ENCODE results near the gene ENOSF1. TPM values are rescaled to one million over a fixed set of nuclear protein-coding genes. Genes with fewer than 3 reads are reported as not detected.

Gene ENOSF1
- total and polyA plus RNA-seq, 10 of the 15 experiments (the other 5 are each of a cell fraction or from before 2014, with no cell fraction given) = 12.5 to 43.3 (median 29.5) TPM

GRCh38 chr18:658001-658946 is 54.2 kb downstream of the ENOSF1 start:
- H3K27ac ChIP-seq (ENCODE audit: control insufficient read depth, insufficient read depth) = peak overlapping the region; percentile 86
- H3K4me1 ChIP-seq (ENCODE audit: control insufficient read depth, insufficient read depth, low read length) = peaks cover 7% of the 10 kb centered on the region
- TF ChIP-seq SRF (IDR thresholded peaks at IDR 0.05; ENCODE audit: low read depth in 2 of 2, low read length in 2 of 2) = no peak
- TF ChIP-seq KLF5 (IDR thresholded peaks at IDR 0.05; ENCODE audit: partially characterized antibody) = peak; percentile 97
- peak; percentile 74; the same call in 1 of the 2 replicates for TF ChIP-seq TCF3 (IDR thresholded peaks at IDR 0.05; ENCODE audit: borderline replicate concordance, insufficient read depth, low read depth, low read length)
- peak; percentile 67 for TF ChIP-seq PBX3 (IDR thresholded peaks at IDR 0.05; ENCODE audit: insufficient replicate concordance, low read depth, low read length)
- TF ChIP-seq PRDM15 (CRISPR knock-in tag; IDR thresholded peaks at IDR 0.05) = no peak
- TF ChIP-seq CBX5 (IDR thresholded peaks at IDR 0.05; ENCODE audit: low read depth) = no peak
- TF ChIP-seq CREB1 (IDR thresholded peaks at IDR 0.05; ENCODE audit: low read depth) = peak; percentile 70
- no peak for TF ChIP-seq EZH2 (IDR thresholded peaks at IDR 0.05; ENCODE audit: borderline replicate concordance, control insufficient read depth, low read depth, low read length)
- peak; percentile 47; the same call in 1 of the 2 replicates for TF ChIP-seq BCL11A (IDR thresholded peaks at IDR 0.05; ENCODE audit: low read depth, low read length)
- TF ChIP-seq POU2F2 (IDR thresholded peaks at IDR 0.05; ENCODE audit: borderline replicate concordance, low read depth, low read length) = peak; percentile 35; the same call in 1 of the 3 replicates
- no peak for TF ChIP-seq HDAC6 (IDR thresholded peaks at IDR 0.05; ENCODE audit: unreplicated experiment)
- peak; percentile 85; the same call in 1 of the 2 replicates for TF ChIP-seq ASH2L (IDR thresholded peaks at IDR 0.05; ENCODE audit: borderline replicate concordance, low read depth)
- no peak for TF ChIP-seq NFYA (IDR thresholded peaks at IDR 0.05; ENCODE audit: borderline replicate concordance, low read depth, low read length)
- peak; percentile 62; the same call in 1 of the 2 replicates for TF ChIP-seq PML (IDR thresholded peaks at IDR 0.05; ENCODE audit: low read length)
- TF ChIP-seq ZNF24 (IDR thresholded peaks at IDR 0.05) = no peak
- 0 out of 2 replicates have a peak, but pooled peaks have one; percentile 67 for TF ChIP-seq RCOR1 (conservative IDR thresholded peaks at IDR 0.05; ENCODE audit: low read depth, low read length)

More at GRCh38 chr18:658001-658946, 54.2 kb downstream of the ENOSF1 start:
- in situ Hi-C loops (cut with MboI) (loop anchor here (5.0 kb wide), 1 partner anchor 154 kb away; the partner anchor contains the start of gene YES1), intact Hi-C loops (cut with micrococcal nuclease; ENCODE audit: unreplicated experiment) (loop anchor here (5.0 kb wide), 1 partner anchor 154 kb away; the partner anchor contains the start of gene YES1)
- TSS peak; percentile 74 for BruUV-seq (replicated peaks)
- FAIRE-seq (no peak), ATAC-seq (peak; percentile 82), DNase-seq (ENCODE audit: low read depth, low spot score) (peak; percentile 57)
- POLR2A ChIA-PET = interaction anchor here (0.6 to 1.4 kb wide), 5 partner anchors 12 to 153 kb away, joined by 3 to 7 read pairs (median 3); no protein-coding TSS in a partner anchor
- WGBS (ENCODE audit: insufficient coverage, insufficient replicate concordance, low lambda C conversion rate, missing lambda C conversion rate) = under 1% methylated on average over 69 of the region's 72 CpGs
- Histone ChIP-seq H3K4me2 (ENCODE audit: control insufficient read depth, insufficient read depth) (peak overlapping the region; percentile 70), H3K4me3 (peak overlapping the region; percentile 92), H3K79me2 (ENCODE audit: control insufficient read depth, insufficient read depth, low read length) (peaks cover 37% of the 10 kb centered on the region), H3K9me3 (replicated peaks; ENCODE audit: control insufficient read depth, insufficient read depth, low read length) (peaks cover 6% of the 10 kb centered on the region; the same call in 2 of the 3 replicates), H3K36me3 (ENCODE audit: control insufficient read depth in 2 of 2, insufficient read depth in 2 of 2, low read length in 1 of 2) (peaks cover 8 to 21% of the 10 kb centered on the region in 2 experiments; a peak in 3 of 4 replicates), H3K27me3 (replicated peaks in 1 of 2; ENCODE audit: control insufficient read depth in 2 of 2, insufficient read depth in 2 of 2, low read length in 1 of 2) (no peaks in the 10 kb centered on the region), H2AFZ (ENCODE audit: control insufficient read depth, low read depth, low read length) (peak overlapping the region; percentile 85), H4K20me1 (ENCODE audit: control insufficient read depth, insufficient read depth) (no peaks in the 10 kb centered on the region), H3K9ac (ENCODE audit: control insufficient read depth, insufficient read depth, low read length) (peak overlapping the region; percentile 85)
- RAD21 ChIA-PET (ENCODE audit: unreplicated experiment) = interaction anchor here (0.5 to 3.0 kb wide), 10 partner anchors 9 to 500 kb away, joined by 3 to 13 read pairs (median 6); partner anchors contain the start of gene USP14
- CTCF ChIA-PET = interaction anchor here (0.6 to 3.8 kb wide), 11 partner anchors 9 to 181 kb away, joined by 3 to 18 read pairs (median 3); no protein-coding TSS in a partner anchor
- SMC1A ChIA-PET (ENCODE audit: uncharacterized antibody, unreplicated experiment) = interaction anchor here (0.6 to 1.5 kb wide), 12 partner anchors 11 to 172 kb away, joined by 3 to 12 read pairs (median 3); no protein-coding TSS in a partner anchor

Measured in GM12878 (cell line).